Ovary (tissue), 9 donors: Measurements from ENCODE around the gene TSKS. TPM values are rescaled to one million over a fixed set of nuclear protein-coding genes. Genes with fewer than 3 reads are reported as not detected.

ENCODE experiments used
- DNase-seq, 5 donors: peaks; one replicate each; pipeline ENCODE4 v3.0.0-alpha.2; 2019 to 2020
- H3K27ac ChIP-seq, 2 donors: fragments of 200-600 bp; one replicate each; pipeline versions ENCODE4 v1.5.1 to v1.8.0; 2019 to 2022
- H3K27me3 ChIP-seq: fragments of 200-600 bp; one replicate; pipeline ENCODE4 v1.8.0; 2022
- H3K36me3 ChIP-seq: fragments of 200-600 bp; sonication (generic); one replicate; pipeline ENCODE4 v1.5.1; 2019
- H3K4me1 ChIP-seq: one replicate; pipeline ENCODE4 v1.8.1; 2013; ENCODE audit warnings: mild to moderate bottlenecking, moderate library complexity; ENCODE audit not compliant: insufficient read depth
- H3K4me3 ChIP-seq: fragments of 200-600 bp; sonication (generic); one replicate; pipeline ENCODE4 v1.5.1; 2017
- H3K9me3 ChIP-seq, 2 donors: fragments of 200-600 bp in 1 of 2; sonication (generic) in 1 of 2; one replicate each; pipeline versions ENCODE4 v1.5.1 to v1.8.1; 2013 to 2019; ENCODE audit warnings: mild to moderate bottlenecking in 1 of 2, moderate library complexity in 1 of 2
- CTCF ChIP-seq, 3 donors: fragments of 450-650 bp in 2 of 3; fragments of 200-600 bp in 1 of 3; IDR thresholded peaks; one replicate each; pipeline versions ENCODE4 v1.5.1 to v1.8.0; 2016 to 2022; ENCODE audit warnings: antibody characterized with exemption in 3 of 3, mild to moderate bottlenecking in 1 of 3
- EP300 ChIP-seq: sonication (generic); formaldehyde crosslinking; IDR thresholded peaks from one replicate; pipeline ENCODE4 v1.6.1; 2017; ENCODE audit warnings: antibody characterized with exemption
- POLR2A ChIP-seq: fragments of 450-650 bp; IDR thresholded peaks from one replicate; pipeline ENCODE4 v1.6.1; 2017; ENCODE audit warnings: antibody characterized with exemption, mild to moderate bottlenecking, moderate library complexity
- WGBS, 3 donors: extraction: QIAGEN DNeasy Blood & Tissue Kit in 1 of 3; methylation state at CpG; one replicate each; pipeline versions ENCODE4 v1.1.5 to v1.1.7; 2013 to 2017; 5-methylcytosine and 5-hydroxymethylcytosine counted together
- intact Hi-C, 4 donors: fragments of 100-400 bp; cut with DNase I; formaldehyde crosslinking; loops; one replicate each; pipeline versions ENCODE4 v1.11.0 to v1.15.1; 2022 to 2023
- polyA plus RNA-seq, 2 donors: library from polyadenylated mRNA; stranded (reverse); fragments of 200-250 nt in 1 of 2; fragments of 350-450 nt in 1 of 2; fragmentation: Illumina TruSeq in 1 of 2; extraction: RNeasy Lipid Tissue Mini Kit (QIAGEN cat#74804) in 1 of 2; gene quantifications; one replicate each; pipeline ENCODE4 v1.2.3, GENCODE V29; 2013 to 2014
- total RNA-seq, 7 donors: library from RNA; depleted of rRNA in 2 of 7; stranded (reverse); fragments of >200 nt in 2 of 7; fragmentation: NEBNext Ultra II Directional in 3 of 7; extraction: Animal tissue kit (Norgen Biotek cat#: 25700) in 3 of 7; gene quantifications; one replicate each; pipeline versions ENCODE4 v1.1.0 to v1.2.4, GENCODE V29; 2016 to 2023
- donor health status: DM: no; HTN: no; CAD: no; lungs with moderate emphysema.
- donor health status: DM: no; HTN: no; CAD: no.
- donor health status: Bipolar disorder and iron deficiency.
- donor health status: DM: yes; HTN: yes; CAD: no.
- donor health status: DM: no; HTN: no; CAD: no.
- donor health status: DM: yes; HTN: yes; CAD: no.

The TSKS gene
- total and polyA plus RNA-seq, 9 donors: 0.15 to 0.71 (median 0.32) TPM; not detected in 4

GRCh38 chr19:49710372-49710951 is 52.6 kb downstream of the TSKS start:
- no peaks in the 10 kb centered on the region for H3K9me3 ChIP-seq
- no peaks in the 10 kb centered on the region for H3K36me3 ChIP-seq
- no peak for DNase-seq
- TF ChIP-seq EP300 (no peak), CTCF (IDR thresholded peaks at IDR 0.05) (no peak), POLR2A (no peak)
- H3K4me3 ChIP-seq: no peak overlapping the region
- H3K4me1 ChIP-seq: no peaks in the 10 kb centered on the region
- no peaks in the 10 kb centered on the region for H3K27me3 ChIP-seq
- intact Hi-C loops: no loop called here
- 83 to 84% (median 84%) methylated on average over 20 of the region's 20 CpGs for WGBS, 3 donors
- H3K27ac ChIP-seq: no peak overlapping the region

GRCh38 chr19:49705919-49706318 is 57.2 kb downstream of the TSKS start:
- Histone ChIP-seq H3K27me3 (no peaks in the 10 kb centered on the region), H3K36me3 (no peaks in the 10 kb centered on the region), H3K4me3 (no peak overlapping the region), H3K4me1 (no peaks in the 10 kb centered on the region), H3K27ac (no peak overlapping the region), H3K9me3 (no peaks in the 10 kb centered on the region)
- WGBS, 3 donors: 84 to 92% (median 88%) methylated on average over 15 to 16 of the region's 16 CpGs
- intact Hi-C loops: no loop called here
- no peak for DNase-seq
- TF ChIP-seq POLR2A (no peak), CTCF (IDR thresholded peaks at IDR 0.05) (no peak), EP300 (no peak)

GRCh38 chr19:49704888-49705642 is 58.0 kb downstream of the TSKS start:
- TF ChIP-seq POLR2A: no peak
- TF ChIP-seq EP300: no peak
- no peak for TF ChIP-seq CTCF (IDR thresholded peaks at IDR 0.05)
- Histone ChIP-seq H3K4me1 (no peaks in the 10 kb centered on the region), H3K4me3 (no peak overlapping the region), H3K36me3 (no peaks in the 10 kb centered on the region), H3K9me3 (no peaks in the 10 kb centered on the region), H3K27me3 (no peaks in the 10 kb centered on the region), H3K27ac (no peak overlapping the region)
- intact Hi-C loops: no loop called here
- DNase-seq: no peak
- WGBS, 3 donors: 85 to 93% (median 86%) methylated on average over 22 of the region's 22 CpGs

- Histone ChIP-seq H3K4me1 (no peaks in the 10 kb centered on the region), H3K9me3 (no peaks in the 10 kb centered on the region), H3K27ac (no peak overlapping the region), H3K36me3 (no peaks in the 10 kb centered on the region), H3K4me3 (no peak overlapping the region), H3K27me3 (no peaks in the 10 kb centered on the region)
- TF ChIP-seq EP300 (no peak), POLR2A (no peak), CTCF (IDR thresholded peaks at IDR 0.05) (no peak)
- intact Hi-C loops: no loop called here
- no peak for DNase-seq
- WGBS, 3 donors: 77 to 82% (median 80%) methylated on average over 40 of the region's 40 CpGs
Measured at GRCh38 chr19:49701271-49701786, 61.8 kb downstream of the TSKS start.
